ENCODE measurements around the gene PNPLA3.

PNPLA3 gene

DNA sequence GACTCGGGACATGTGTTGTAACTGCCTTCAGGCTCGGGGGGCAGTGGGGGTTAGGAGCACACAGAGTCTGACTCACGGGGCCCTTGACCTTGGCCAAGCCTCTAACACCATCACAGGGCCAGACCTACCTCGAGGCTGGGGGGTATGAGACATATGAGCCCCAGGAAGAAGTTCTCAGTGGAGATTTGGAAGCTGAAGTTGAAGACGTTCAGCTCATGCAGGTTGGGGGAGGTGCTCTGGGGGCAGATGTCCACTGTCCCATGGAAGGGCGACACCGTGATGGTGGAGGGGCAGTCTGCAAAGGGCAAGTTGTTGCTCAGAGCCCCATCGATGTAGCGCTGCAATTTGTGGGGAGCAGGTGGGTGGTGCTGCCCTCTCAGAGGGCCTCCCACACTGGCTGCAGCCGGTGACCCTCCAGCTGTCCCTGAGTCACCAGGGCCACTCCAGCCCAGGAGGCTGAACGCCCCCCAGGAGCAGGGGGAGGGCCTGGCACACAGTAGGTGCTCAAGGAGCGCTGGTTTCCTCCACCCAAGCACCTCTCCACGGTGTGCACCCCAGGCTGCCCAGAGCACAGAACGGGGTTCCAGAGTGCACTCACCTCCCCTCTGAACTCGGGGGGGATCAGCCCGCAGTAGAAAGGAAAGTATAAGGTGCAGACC is 34.3 kb upstream of the PNPLA3 start:
- H3K4me3 ChIP-seq (ENCODE audit: low read depth, low read length), result no peak overlapping the region
- in situ Hi-C loops (cut with HindIII; ENCODE audit: low sequenced_read_pairs), result no loop called here
- DNase-seq (ENCODE audit: low read depth, low spot score), result no peak
- TF ChIP-seq, protein P1, sequence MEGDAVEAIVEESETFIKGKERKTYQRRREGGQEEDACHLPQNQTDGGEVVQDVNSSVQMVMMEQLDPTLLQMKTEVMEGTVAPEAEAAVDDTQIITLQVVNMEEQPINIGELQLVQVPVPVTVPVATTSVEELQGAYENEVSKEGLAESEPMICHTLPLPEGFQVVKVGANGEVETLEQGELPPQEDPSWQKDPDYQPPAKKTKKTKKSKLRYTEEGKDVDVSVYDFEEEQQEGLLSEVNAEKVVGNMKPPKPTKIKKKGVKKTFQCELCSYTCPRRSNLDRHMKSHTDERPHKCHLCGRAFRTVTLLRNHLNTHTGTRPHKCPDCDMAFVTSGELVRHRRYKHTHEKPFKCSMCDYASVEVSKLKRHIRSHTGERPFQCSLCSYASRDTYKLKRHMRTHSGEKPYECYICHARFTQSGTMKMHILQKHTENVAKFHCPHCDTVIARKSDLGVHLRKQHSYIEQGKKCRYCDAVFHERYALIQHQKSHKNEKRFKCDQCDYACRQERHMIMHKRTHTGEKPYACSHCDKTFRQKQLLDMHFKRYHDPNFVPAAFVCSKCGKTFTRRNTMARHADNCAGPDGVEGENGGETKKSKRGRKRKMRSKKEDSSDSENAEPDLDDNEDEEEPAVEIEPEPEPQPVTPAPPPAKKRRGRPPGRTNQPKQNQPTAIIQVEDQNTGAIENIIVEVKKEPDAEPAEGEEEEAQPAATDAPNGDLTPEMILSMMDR (IDR thresholded peaks at IDR 0.05; ENCODE audit: low read depth, low read length), result no peak

DNA sequence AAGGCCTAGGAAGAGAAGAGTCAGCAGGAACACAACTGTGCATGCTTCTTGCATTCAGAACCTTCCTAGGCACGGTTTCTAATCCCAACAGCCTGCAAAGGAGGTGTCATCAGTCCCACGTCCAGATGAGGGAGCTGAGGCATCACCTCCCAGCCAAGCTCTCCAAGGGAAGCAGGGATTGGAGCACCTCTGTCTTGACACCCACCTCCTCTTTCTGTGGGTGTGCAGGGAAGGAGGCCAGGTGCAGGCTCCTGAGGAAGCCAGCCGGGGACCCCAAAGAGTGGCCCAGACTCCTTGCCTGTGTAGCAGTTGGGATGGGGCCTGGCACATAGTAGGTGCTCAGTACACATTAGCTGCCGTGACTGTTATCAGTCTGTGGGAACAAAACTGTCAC is 33.7 kb upstream of the PNPLA3 start:
- in situ Hi-C loops (cut with HindIII; ENCODE audit: low sequenced_read_pairs), result no loop called here
- no peak overlapping the region for H3K4me3 ChIP-seq (ENCODE audit: low read depth, low read length)

DNA sequence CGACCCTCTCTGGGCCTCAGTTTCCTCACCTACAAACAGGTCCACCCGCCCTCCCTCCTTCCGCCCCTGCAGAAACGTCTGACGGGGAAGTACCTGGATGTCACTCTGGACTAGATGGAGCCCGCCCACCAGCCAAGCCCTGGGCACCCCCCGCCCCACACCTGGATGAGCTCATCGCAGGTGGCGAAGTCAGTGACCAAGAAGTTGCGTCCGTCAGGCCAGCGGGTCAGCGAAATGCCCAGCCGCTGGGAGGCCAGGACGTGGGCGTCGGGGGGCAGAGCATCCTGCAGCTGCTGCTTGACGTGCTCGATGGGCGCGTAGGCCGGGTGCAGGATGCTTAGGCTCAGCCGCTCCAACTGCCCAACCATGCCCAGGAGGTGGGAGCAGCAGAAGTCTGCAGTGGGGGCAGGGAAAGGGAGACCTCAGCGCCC is 32.7 kb upstream of the PNPLA3 start:
- H3K4me3 ChIP-seq (ENCODE audit: low read depth, low read length), result no peak overlapping the region
- TF ChIP-seq, protein P1 (IDR thresholded peaks at IDR 0.05; ENCODE audit: low read depth, low read length), result no peak
- in situ Hi-C loops (cut with HindIII; ENCODE audit: low sequenced_read_pairs), result no loop called here
- DNase-seq (ENCODE audit: low read depth, low spot score), result no peak

More for the DNA sequence above, 33.7 kb upstream of the PNPLA3 start:
- TF ChIP-seq, protein P1 (IDR thresholded peaks at IDR 0.05; ENCODE audit: low read depth, low read length), result peak; percentile 33
- DNase-seq (ENCODE audit: low read depth, low spot score), result peak; percentile 19

DNA sequence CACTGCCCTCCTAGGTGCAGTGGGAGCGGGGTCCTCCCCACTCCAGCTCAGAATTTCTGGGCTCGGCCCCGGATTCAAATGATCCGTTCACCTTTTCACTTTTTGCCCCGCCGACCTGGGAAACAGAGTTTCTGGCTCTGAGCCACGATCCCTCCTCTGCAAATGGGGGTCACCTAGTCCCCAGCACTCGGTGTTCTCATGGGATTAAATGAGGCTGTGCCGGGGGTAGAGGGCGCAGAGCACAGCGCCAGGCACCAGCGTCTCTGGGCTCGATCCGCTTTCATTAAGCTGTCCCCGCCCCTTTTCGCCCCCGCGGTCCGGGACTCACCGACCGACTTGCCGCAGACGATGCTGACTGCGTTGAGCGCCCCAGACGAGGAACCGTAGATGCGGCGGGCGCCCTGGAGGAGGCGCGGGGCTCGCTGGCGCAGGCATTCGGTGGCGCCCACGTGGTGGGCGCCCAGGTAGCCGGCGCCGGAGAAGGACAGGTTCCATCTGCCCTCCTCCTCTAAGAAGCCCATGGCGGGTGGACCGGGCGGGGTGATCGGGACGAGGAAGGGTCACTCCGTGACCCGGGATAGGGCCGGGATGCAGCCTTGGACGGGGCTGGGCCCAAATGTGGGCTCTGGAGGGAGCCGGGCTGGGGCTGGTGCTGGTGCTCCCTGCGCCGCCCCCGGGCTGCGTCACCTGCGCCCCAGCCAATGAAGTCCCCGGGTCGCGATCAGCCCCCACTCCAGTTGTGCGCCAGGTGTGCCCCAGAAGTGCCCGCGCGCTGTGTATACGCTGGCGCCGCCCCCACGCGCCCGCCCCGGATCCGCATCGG is 32.0 kb upstream of the PNPLA3 start, which contains the start of gene PNPLA5:
Gene PNPLA5 (minus strand): TSS at position 654 of the 823 bp plus-strand sequence. CDS start 133 bp downstream, at position 521.
- TF ChIP-seq, protein P1 (IDR thresholded peaks at IDR 0.05; ENCODE audit: low read depth, low read length), result no peak
- in situ Hi-C loops (cut with HindIII; ENCODE audit: low sequenced_read_pairs), result no loop called here
- no peak within 1 kb of the TSS for H3K4me3 ChIP-seq (ENCODE audit: low read depth, low read length)
- no peak for DNase-seq (ENCODE audit: low read depth, low spot score)

DNA sequence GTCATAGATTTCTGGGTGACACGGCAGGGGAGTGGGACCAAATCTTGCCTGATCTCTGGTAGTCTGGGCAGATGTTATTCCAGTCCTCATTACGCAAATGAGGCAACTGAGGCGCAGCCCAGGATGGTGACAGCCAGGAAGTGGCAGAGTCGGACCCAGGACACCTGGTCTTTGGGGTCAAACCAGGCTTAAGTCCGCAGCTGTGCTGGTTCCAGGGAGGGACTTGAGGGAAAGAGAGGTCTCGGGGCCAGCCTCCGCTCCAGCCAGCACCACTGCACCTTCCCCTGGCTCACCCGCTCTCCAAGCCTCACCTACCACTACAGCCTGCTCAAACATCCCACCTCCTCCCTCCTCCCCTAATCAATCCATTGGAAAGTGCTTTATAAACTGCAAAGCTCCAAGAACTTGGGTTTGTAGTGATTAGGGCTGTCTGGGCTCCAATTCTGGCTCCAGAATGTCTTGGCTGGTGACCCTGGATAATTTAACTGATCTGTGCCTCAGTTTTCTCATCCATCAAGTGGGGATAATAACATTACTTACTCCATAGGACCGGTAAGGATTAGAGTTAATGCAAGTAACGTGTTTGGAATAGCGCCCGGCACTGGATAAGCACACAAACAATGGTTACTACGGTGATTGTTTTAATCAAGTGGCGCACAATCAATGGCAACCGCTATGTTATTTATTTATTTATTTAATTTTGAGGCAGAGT is 31.3 kb upstream of the PNPLA3 start:
- DNase-seq (ENCODE audit: low read depth, low spot score), result no peak
- H3K4me3 ChIP-seq (ENCODE audit: low read depth, low read length), result no peak overlapping the region
- TF ChIP-seq, protein P1 (IDR thresholded peaks at IDR 0.05; ENCODE audit: low read depth, low read length), result no peak
- in situ Hi-C loops (cut with HindIII; ENCODE audit: low sequenced_read_pairs), result no loop called here

DNA sequence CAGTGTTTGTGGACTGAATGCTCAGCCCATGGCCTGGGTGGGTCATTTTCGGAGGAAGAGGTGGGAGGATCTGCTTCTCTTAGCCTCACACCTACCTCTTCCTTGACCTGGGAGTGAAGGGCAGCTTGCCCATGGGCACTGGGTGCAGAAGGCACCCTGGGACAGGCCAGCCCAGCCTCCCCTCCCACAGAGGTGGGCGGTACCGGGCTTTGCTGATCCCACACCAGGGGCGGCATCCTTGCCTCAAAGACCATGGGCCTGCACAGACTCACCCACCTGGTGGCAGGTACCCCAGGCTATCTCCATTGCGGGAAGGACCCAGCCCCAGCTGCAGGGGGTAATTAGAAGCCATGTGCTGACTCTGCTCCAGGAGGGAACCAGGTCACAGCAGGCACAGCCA is 30.3 kb upstream of the PNPLA3 start:
- TF ChIP-seq, protein P1 (IDR thresholded peaks at IDR 0.05; ENCODE audit: low read depth, low read length), result no peak
- in situ Hi-C loops (cut with HindIII; ENCODE audit: low sequenced_read_pairs), result no loop called here
- DNase-seq (ENCODE audit: low read depth, low spot score), result no peak
- no peak overlapping the region for H3K4me3 ChIP-seq (ENCODE audit: low read depth, low read length)
